NCI-H345 (cell line): Measurements from ENCODE around the gene PLAC8.
"Not testable (repeated sequence)": the region's sequence is repeated elsewhere in the genome, so short reads cannot be mapped to it uniquely, and the experiment has no call there.

Source experiments
- DNase-seq: peaks from one replicate; lab custom pipeline; 2025; lab: John Stamatoyannopoulos, UW

The PLAC8 gene

GRCh38 chr4:83114576-83114975 lies at the start of gene PLAC8:
PLAC8 (minus strand) TSS chr4:83114729; CDS start chr4:83107921, 6,808 bp downstream.
- no peak for DNase-seq

GRCh38 chr4:83153417-83153816 lies 38.9 kb upstream of the PLAC8 start:
- DNase-seq = no peak

- no peak for DNase-seq
These were observed 38.2 kb upstream of the PLAC8 start for GRCh38 chr4:83152746-83153145.

GRCh38 chr4:83151651-83152050 lies 37.1 kb upstream of the PLAC8 start:
- DNase-seq = no peak

GRCh38 chr4:83150653-83151330 lies 36.3 kb upstream of the PLAC8 start:
- no peak for DNase-seq

GRCh38 chr4:83149865-83150652 lies 35.5 kb upstream of the PLAC8 start:
- DNase-seq = no peak

GRCh38 chr4:83146841-83147240 lies 32.3 kb upstream of the PLAC8 start:
- no peak for DNase-seq

GRCh38 chr4:83145776-83146175 lies 31.2 kb upstream of the PLAC8 start:
- DNase-seq = not testable (repeated sequence)

GRCh38 chr4:83139514-83140156 lies 25.1 kb upstream of the PLAC8 start:
- DNase-seq = no peak

GRCh38 chr4:83138946-83139345 lies 24.4 kb upstream of the PLAC8 start:
- no peak for DNase-seq

GRCh38 chr4:83132065-83132464 lies 17.5 kb upstream of the PLAC8 start:
- no peak for DNase-seq

- no peak for DNase-seq
These were observed 14.7 kb upstream of the PLAC8 start for GRCh38 chr4:83129264-83129663.

- DNase-seq = no peak
These were observed 13.9 kb upstream of the PLAC8 start for GRCh38 chr4:83128240-83128929.

GRCh38 chr4:83125738-83126141 lies 11.2 kb upstream of the PLAC8 start:
- DNase-seq = no peak

GRCh38 chr4:83124111-83124780 lies 9.7 kb upstream of the PLAC8 start:
- DNase-seq = no peak

GRCh38 chr4:83121246-83121645 lies 6.7 kb upstream of the PLAC8 start:
- no peak for DNase-seq

GRCh38 chr4:83118869-83119268 lies 4.3 kb upstream of the PLAC8 start:
- no peak for DNase-seq

GRCh38 chr4:83115656-83116285 lies 1.2 kb upstream of the PLAC8 start:
- DNase-seq = no peak

- no peak for DNase-seq
These were observed 471 bp upstream of the PLAC8 start for GRCh38 chr4:83115000-83115399.

- no peak for DNase-seq
These were observed 1.1 kb downstream of the PLAC8 start for GRCh38 chr4:83113429-83113786.

GRCh38 chr4:83112678-83113428 lies 1.7 kb downstream of the PLAC8 start:
- no peak for DNase-seq
